Epithelial cell of esophagus (primary cell): ENCODE measurements around the gene RPTOR.
"Not testable (repeated sequence)": the region's sequence is repeated elsewhere in the genome, so short reads cannot be mapped to it uniquely, and the experiment has no call there.

ENCODE experiments used
- DNase-seq: peaks from one replicate; pipeline ENCODE4 v3.0.0; 2010; ENCODE audit warnings: low read depth
- H3K4me3 ChIP-seq: 2 replicates; pipeline ENCODE4 v1.5.1; 2011; ENCODE audit warnings: mild to moderate bottlenecking, low read length, control low read depth
- CTCF ChIP-seq: IDR thresholded peaks from 2 replicates; pipeline ENCODE4 v1.5.1; 2011; ENCODE audit warnings: low read depth, mild to moderate bottlenecking, low read length, control low read depth, inconsistent platforms; ENCODE audit not compliant: insufficient read depth; ENCODE audit errors: missing control alignments

RPTOR gene

DNA sequence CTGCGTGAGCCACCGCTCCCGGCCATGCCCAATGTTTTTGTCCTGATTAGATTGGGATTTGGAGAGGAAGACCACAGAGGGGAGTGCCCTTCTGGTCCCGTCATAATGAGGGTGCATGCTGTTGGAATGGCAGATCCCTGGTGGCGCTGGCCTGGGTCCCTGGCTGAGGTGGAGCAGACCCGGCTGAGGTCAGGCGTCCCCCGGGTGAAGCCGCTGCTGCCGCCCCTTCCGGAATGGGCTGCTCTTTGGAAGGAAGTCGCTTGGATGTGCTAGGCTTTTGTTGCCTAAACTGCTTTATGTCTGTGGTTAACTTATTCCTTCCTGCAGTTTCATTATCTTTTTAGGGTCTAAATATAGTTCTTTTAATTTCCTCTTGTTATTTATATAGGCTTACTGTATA is 326.7 kb downstream of the RPTOR start:
- DNase-seq: no peak
- no peak overlapping the region for H3K4me3 ChIP-seq

GRCh38 chr17:80872001-80872500 is 327.4 kb downstream of the RPTOR start:
- no peak for DNase-seq
- H3K4me3 ChIP-seq: no peak overlapping the region
- no peak for TF ChIP-seq CTCF

More for the DNA sequence above, 326.7 kb downstream of the RPTOR start:
- no peak for TF ChIP-seq CTCF

DNA sequence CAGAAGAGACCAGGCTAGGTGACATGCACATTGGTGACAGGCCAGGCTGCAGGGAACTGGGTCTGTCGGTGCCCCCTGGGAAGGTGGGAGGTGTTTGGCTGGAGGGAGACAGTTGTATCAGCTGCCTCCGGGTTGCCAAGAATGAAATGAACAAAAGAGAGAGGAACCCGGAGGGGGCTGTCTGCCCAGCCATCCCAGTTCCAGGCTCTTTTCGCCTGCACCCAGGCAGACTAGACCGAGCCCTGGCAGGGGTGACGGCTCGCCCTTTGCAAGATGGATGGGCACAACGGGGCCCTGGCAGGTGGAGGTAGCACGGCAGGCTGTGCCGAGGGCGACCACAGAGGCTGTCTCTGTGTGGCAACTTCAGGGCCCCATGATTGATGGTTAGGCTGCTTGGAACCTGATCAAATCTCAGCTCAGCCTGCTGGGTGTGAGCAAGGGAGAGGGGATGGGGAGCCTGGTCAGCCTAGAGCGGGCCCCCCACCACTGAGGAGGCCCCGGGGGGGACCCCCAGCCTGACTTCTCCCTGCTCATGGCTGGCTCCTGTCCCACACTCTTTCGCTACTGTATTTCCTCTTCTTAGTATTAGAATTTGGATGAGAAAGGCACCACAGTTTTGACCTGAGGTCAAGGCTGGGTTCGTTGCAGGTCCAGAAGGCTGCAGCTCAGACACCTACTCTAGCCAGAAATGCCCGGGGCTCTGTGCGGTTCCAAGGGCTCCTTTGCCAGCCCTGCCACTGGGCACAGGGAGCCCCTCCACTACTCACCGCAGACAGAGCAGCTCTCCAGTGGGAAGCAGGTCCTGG is 328.1 kb downstream of the RPTOR start:
- no peak overlapping the region for H3K4me3 ChIP-seq
- DNase-seq: no peak
- TF ChIP-seq CTCF: no peak

DNA sequence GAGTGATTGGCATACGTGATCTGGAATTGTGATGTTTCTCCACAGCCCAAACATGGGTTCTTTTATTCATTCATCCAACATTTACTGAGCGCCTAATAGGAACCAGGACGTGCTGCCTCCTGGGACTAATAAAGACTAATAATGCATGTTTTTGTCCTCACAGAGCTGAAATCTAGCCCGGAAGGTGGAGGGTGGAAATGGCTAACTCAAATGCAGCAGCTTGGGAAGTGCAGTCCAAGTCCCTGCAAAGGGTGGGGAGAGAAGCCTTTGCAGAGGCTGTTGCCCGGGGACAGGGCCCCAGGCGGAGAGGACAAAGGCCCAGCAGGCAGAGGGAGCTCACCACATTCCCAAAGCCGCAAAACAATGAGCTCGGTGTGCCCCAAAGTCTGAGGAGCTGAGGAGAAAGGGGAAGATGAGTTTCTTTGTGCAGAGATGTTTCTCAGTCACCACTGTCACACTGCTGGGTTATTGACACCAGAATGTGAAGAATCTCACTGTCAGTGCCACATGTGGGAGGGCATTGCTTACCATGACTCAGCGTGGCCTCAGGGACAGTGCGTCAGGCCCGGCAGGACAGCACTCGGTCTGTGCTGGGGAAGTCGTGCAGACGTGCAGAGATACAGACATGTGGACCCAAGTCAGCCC is 328.8 kb downstream of the RPTOR start:
- TF ChIP-seq CTCF: no peak
- peak; percentile 62 for DNase-seq
- no peak overlapping the region for H3K4me3 ChIP-seq

DNA sequence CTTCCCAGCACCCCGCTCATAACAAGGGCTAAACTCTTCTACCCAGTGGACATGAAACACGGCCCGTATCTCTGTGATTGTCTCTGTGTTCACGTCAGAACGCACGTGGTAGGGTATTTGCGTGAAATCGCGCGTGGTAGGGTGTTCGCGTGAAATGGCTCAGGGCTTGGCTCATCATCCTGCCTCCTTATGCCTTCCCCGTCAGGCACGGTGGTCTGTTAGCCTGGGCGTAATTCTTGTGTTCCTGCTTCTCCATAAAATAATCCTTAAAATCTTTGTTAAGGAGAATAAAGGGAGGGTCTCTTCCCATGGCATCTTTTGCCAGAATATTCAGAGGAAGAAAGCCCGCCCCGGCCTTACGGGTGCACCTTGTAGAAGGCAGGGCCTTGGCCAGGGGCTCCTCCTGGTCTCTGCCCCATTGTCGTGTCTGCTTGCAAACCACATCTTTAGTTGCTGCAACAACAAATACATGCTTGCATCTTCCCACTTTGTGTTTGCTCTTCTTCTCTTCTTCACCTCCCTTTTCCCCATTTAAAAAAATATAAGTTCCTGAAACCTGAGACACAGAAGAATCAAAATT is 330.3 kb downstream of the RPTOR start:
- no peak for TF ChIP-seq CTCF
- H3K4me3 ChIP-seq: no peak overlapping the region
- DNase-seq: no peak

- not testable (repeated sequence) for H3K4me3 ChIP-seq, DNase-seq
These were observed 330.9 kb downstream of the RPTOR start for GRCh38 chr17:80875480-80875995.

- H3K4me3 ChIP-seq, DNase-seq: not testable (repeated sequence)
These were observed 331.9 kb downstream of the RPTOR start for GRCh38 chr17:80876456-80876949.
